Ishikawa (cell line): ENCODE measurements around the gene NOS1AP.

ENCODE experiments used
- EP300 ChIP-seq: IDR thresholded peaks from 2 replicates; pipeline ENCODE4 v1.6.1; 2012; ENCODE audit warnings: borderline replicate concordance
- FOXM1 ChIP-seq: IDR thresholded peaks from 2 replicates; pipeline ENCODE4 v1.6.1; 2012; ENCODE audit warnings: low read depth, borderline replicate concordance
- YY1 ChIP-seq: IDR thresholded peaks from 2 replicates; pipeline ENCODE4 v1.6.1; 2012; ENCODE audit warnings: low read depth
- TF ChIP-seq, protein P1 (sequence below): IDR thresholded peaks from 2 replicates; pipeline ENCODE4 v1.6.1; 2012

- TF ChIP-seq FOXM1 (no peak), EP300 (no peak), YY1 (no peak)
- TF ChIP-seq, protein P1, sequence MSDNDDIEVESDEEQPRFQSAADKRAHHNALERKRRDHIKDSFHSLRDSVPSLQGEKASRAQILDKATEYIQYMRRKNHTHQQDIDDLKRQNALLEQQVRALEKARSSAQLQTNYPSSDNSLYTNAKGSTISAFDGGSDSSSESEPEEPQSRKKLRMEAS = no peak
Observed at GRCh38 chr1:162407539-162407938, 338.0 kb downstream of the NOS1AP start.
